Vagina (tissue), 2 donors: Measurements from ENCODE around the gene POU2F1. TPM values are rescaled to one million over a fixed set of nuclear protein-coding genes. Genes with fewer than 3 reads are reported as not detected.

Experiments used
- DNase-seq, 2 donors: peaks; one replicate each; pipeline ENCODE4 v3.0.0-alpha.2; 2017; ENCODE audit errors: extremely low spot score in 2 of 2
- H3K27ac ChIP-seq: fragments of 200-600 bp; sonication (generic); one replicate; pipeline ENCODE4 v1.5.1; 2019
- H3K27me3 ChIP-seq: fragments of 200-600 bp; sonication (generic); one replicate; pipeline ENCODE4 v1.5.1; 2019
- H3K36me3 ChIP-seq, 2 donors: fragments of 200-600 bp; sonication (generic); one replicate each; pipeline ENCODE4 v1.5.1; 2017 to 2019
- H3K4me1 ChIP-seq: fragments of 200-600 bp; sonication (generic); one replicate; pipeline ENCODE4 v1.5.1; 2019
- H3K4me3 ChIP-seq, 2 donors: fragments of 200-600 bp; sonication (generic); 1 replicate in 1 of 2; 2 replicates in 1 of 2; pipeline ENCODE4 v1.5.1; 2016 to 2019
- H3K9me3 ChIP-seq: fragments of 200-600 bp; sonication (generic); one replicate; pipeline ENCODE4 v1.5.1; 2019
- POLR2A ChIP-seq, 2 donors: fragments of 450-650 bp; IDR thresholded peaks; one replicate each; pipeline ENCODE4 v1.6.1; 2017; ENCODE audit warnings: antibody characterized with exemption in 2 of 2, mild to moderate bottlenecking in 2 of 2, moderate library complexity in 2 of 2
- POLR2AphosphoS5 ChIP-seq, 2 donors: sonication (generic); formaldehyde crosslinking; IDR thresholded peaks; one replicate each; pipeline ENCODE4 v1.9.0; 2017; ENCODE audit warnings: antibody characterized with exemption in 2 of 2, mild to moderate bottlenecking in 2 of 2, low read depth in 1 of 2; ENCODE audit not compliant: insufficient read depth in 1 of 2
- intact Hi-C: fragments of 100-400 bp; cut with DNase I; formaldehyde crosslinking; loops from one replicate; pipeline ENCODE4 v1.15.1; 2023
- total RNA-seq: library from RNA; depleted of rRNA; stranded (reverse); fragments of >200 nt; gene quantifications from one replicate; pipeline ENCODE4 v1.2.3, GENCODE V29; 2016
- TF ChIP-seq, protein P1 (sequence below), 3 experiments: fragments of 450-650 bp in 2 of 3; fragments of 200-600 bp in 1 of 3; sonication (generic) in 1 of 3; IDR thresholded peaks; one replicate each; pipeline ENCODE4 v1.5.1; 2017 to 2019; ENCODE audit warnings: antibody characterized with exemption in 3 of 3, mild to moderate bottlenecking in 2 of 3, moderate library complexity in 2 of 3

POU2F1 gene
- total RNA-seq, 1 donor from 2014 or later, result 10.8 TPM

DNA sequence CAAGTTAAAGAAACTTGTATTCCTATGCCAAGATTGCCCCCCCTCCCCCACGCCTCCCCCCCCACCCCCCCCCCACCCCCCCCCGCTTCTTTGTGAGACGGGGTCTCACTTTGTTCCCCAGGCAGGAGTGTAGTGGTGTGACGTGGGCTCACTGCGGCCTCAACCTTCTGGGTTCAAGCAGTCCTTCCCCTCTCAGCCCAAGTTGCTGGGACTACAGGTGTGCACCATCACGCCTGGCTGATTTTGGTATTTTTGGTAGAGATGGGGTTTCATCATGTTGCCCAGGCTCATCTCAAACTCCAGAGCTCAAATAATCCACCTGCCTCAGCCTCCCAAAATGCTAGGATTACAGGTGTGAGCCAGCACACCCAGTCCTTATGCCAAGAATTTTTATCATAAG is 136.6 kb downstream of the POU2F1 start:
- Histone ChIP-seq H3K4me1 (peaks cover 3% of the 10 kb centered on the region), H3K4me3 (no peak overlapping the region), H3K27ac (no peak overlapping the region), H3K36me3 (no peaks in the 10 kb centered on the region), H3K9me3 (no peaks in the 10 kb centered on the region), H3K27me3 (no peaks in the 10 kb centered on the region)
- TF ChIP-seq POLR2AphosphoS5 (IDR thresholded peaks at IDR 0.05; ENCODE audit: insufficient read depth in 1 of 2, low read depth in 1 of 2) (no peak), POLR2A (IDR thresholded peaks at IDR 0.05) (no peak)
- TF ChIP-seq, protein P1, sequence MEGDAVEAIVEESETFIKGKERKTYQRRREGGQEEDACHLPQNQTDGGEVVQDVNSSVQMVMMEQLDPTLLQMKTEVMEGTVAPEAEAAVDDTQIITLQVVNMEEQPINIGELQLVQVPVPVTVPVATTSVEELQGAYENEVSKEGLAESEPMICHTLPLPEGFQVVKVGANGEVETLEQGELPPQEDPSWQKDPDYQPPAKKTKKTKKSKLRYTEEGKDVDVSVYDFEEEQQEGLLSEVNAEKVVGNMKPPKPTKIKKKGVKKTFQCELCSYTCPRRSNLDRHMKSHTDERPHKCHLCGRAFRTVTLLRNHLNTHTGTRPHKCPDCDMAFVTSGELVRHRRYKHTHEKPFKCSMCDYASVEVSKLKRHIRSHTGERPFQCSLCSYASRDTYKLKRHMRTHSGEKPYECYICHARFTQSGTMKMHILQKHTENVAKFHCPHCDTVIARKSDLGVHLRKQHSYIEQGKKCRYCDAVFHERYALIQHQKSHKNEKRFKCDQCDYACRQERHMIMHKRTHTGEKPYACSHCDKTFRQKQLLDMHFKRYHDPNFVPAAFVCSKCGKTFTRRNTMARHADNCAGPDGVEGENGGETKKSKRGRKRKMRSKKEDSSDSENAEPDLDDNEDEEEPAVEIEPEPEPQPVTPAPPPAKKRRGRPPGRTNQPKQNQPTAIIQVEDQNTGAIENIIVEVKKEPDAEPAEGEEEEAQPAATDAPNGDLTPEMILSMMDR (IDR thresholded peaks at IDR 0.05), result no peak
- intact Hi-C loops, result no loop called here
- no peak for DNase-seq

DNA sequence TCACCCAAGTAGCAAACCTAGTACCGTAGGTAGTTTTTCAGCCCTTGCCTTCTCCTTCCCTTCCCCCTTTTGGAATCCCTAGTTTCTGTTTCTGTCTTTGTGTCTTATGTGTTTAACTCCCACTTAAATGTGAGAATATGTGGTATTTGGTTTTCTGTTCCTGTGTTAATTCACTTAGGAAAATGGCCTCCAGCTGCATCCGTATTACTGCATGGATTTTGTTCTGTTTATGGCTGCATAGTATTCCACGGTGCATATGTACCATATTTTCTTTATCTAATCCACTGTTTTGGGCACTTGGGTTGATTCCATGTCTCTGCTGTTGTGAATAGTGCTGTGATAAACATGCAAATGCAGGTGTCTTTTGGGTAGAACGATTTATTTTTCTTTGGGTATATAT is 138.6 kb downstream of the POU2F1 start:
- H3K27ac ChIP-seq, result no peak overlapping the region

DNA sequence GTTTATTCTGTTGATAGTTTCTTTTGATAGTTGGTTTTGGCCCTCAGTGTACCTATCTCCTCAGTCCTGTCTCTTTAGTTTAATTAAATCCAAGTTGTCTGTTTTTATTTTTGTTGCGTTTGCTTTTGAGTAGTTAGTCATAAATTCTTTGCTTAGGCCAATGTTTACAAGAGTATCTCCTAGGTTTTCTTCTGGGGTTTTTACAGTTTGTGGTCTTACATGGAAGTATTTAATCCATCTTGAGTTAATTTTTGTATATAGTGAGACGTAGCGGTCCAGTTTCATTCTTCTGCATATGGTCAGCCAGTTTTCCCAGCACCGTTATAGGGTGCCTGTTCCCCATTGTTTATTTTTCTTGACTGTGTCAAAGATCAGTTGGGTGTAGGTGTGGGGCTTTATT is 139.4 kb downstream of the POU2F1 start:
- DNase-seq, result no peak
- H3K9me3 ChIP-seq, result no peaks in the 10 kb centered on the region
- intact Hi-C loops, result no loop called here
- H3K27me3 ChIP-seq, result no peaks in the 10 kb centered on the region
- TF ChIP-seq POLR2AphosphoS5 (IDR thresholded peaks at IDR 0.05; ENCODE audit: insufficient read depth in 1 of 2, low read depth in 1 of 2) (no peak), POLR2A (IDR thresholded peaks at IDR 0.05) (no peak)
- TF ChIP-seq, protein P1 (IDR thresholded peaks at IDR 0.05), result no peak
- peaks cover 3% of the 10 kb centered on the region for H3K4me1 ChIP-seq
- H3K36me3 ChIP-seq, result no peaks in the 10 kb centered on the region
- H3K27ac ChIP-seq, result no peak overlapping the region
- H3K4me3 ChIP-seq, result no peak overlapping the region

More for the DNA sequence above, 138.6 kb downstream of the POU2F1 start:
- TF ChIP-seq POLR2AphosphoS5 (IDR thresholded peaks at IDR 0.05; ENCODE audit: insufficient read depth in 1 of 2, low read depth in 1 of 2) (no peak), POLR2A (IDR thresholded peaks at IDR 0.05) (no peak)
- TF ChIP-seq, protein P1 (IDR thresholded peaks at IDR 0.05), result no peak
- H3K4me3 ChIP-seq, result no peak overlapping the region
- no peaks in the 10 kb centered on the region for H3K36me3 ChIP-seq
- intact Hi-C loops, result no loop called here
- no peaks in the 10 kb centered on the region for H3K27me3 ChIP-seq
- H3K4me1 ChIP-seq, result peaks cover 3% of the 10 kb centered on the region
- no peak for DNase-seq
- no peaks in the 10 kb centered on the region for H3K9me3 ChIP-seq

DNA sequence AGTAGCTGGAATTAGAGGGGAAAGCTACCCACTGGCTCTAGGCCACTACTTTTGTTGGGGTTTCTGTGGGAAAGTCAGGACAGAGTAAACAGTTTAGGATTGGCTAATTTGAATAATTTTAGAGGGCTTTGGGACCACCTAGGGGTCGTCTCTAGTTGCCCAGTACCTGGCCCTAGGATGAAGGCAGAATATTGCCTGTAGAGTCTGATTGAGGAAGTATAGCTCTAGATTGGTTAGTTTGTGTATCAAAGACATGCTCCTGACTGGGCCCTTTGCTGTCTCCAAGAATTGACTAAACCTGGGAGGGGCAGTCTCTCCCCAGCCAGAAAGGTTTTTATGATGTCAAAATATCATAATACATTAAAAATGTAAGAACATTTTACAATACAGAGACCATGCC is 142.0 kb downstream of the POU2F1 start:
- DNase-seq, result no peak
- H3K27me3 ChIP-seq, result no peaks in the 10 kb centered on the region
- peaks cover 3% of the 10 kb centered on the region for H3K4me1 ChIP-seq
- H3K9me3 ChIP-seq, result no peaks in the 10 kb centered on the region
- H3K4me3 ChIP-seq, result no peak overlapping the region
- TF ChIP-seq POLR2AphosphoS5 (IDR thresholded peaks at IDR 0.05; ENCODE audit: insufficient read depth in 1 of 2, low read depth in 1 of 2) (no peak), POLR2A (IDR thresholded peaks at IDR 0.05) (no peak)
- TF ChIP-seq, protein P1 (IDR thresholded peaks at IDR 0.05), result no peak
- H3K36me3 ChIP-seq, result peaks cover 0 to 8% of the 10 kb centered on the region in 2 donors
- intact Hi-C loops, result no loop called here
- H3K27ac ChIP-seq, result no peak overlapping the region

DNA sequence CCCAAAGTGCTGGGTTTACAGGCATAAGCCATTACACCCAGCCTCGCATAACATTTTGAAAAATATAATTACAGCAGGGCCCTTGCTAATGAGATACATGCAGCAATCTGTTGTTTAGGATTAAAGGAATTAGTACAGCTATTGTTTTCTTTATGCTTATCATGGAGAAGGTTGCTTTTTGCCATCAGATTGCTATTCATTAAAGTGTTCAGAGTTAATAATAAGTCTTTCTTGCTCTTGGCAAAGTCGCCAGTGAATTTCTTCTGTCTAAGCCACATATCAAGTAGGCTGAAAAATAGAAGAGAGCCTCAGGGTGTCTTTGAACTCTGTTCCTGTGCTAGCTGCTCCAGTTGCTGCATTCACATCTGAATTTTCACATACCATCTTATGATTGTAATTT is 144.1 kb downstream of the POU2F1 start:
- TF ChIP-seq POLR2AphosphoS5 (IDR thresholded peaks at IDR 0.05; ENCODE audit: insufficient read depth in 1 of 2, low read depth in 1 of 2), result no peak
- no peak for TF ChIP-seq POLR2A (IDR thresholded peaks at IDR 0.05)
- TF ChIP-seq, protein P1 (IDR thresholded peaks at IDR 0.05), result no peak
- Histone ChIP-seq H3K27ac (no peak overlapping the region), H3K36me3 (peaks cover 0 to 8% of the 10 kb centered on the region in 2 donors), H3K9me3 (no peaks in the 10 kb centered on the region), H3K4me1 (peaks cover 3% of the 10 kb centered on the region), H3K4me3 (no peak overlapping the region), H3K27me3 (no peaks in the 10 kb centered on the region)
- intact Hi-C loops, result no loop called here
- DNase-seq, result no peak
